HepG2 (cell line): ENCODE measurements around the gene NAV2.

Experiments
- ARID2 ChIP-seq: sonication (generic); formaldehyde crosslinking; IDR thresholded peaks from 2 replicates; pipeline ENCODE4 v1.8.1; 2022; ENCODE audit warnings: mild to moderate bottlenecking, missing genetic modification reagents, borderline replicate concordance
- CEBPB ChIP-seq: IDR thresholded peaks from 2 replicates; pipeline ENCODE4 v1.6.1; 2011; ENCODE audit warnings: low read depth, low read length, improper control_type of control experiment, borderline replicate concordance
- CTCF ChIP-seq: sonication (generic); formaldehyde crosslinking; IDR thresholded peaks from 2 replicates; pipeline ENCODE4 v1.5.0; 2020; ENCODE audit warnings: mild to moderate bottlenecking, missing genetic modification reagents, moderate library complexity
- EP300 ChIP-seq, 3 experiments: sonication (generic) in 1 of 3; formaldehyde crosslinking in 1 of 3; IDR thresholded peaks; 2 replicates each; pipeline versions ENCODE4 v1.5.1 to v1.6.1; 2011 to 2020; ENCODE audit warnings: low read depth in 2 of 3, low read length in 2 of 3, borderline replicate concordance in 1 of 3, improper control_type of control experiment in 1 of 3, mild to moderate bottlenecking in 1 of 3, missing genetic modification reagents in 1 of 3, moderate library complexity in 1 of 3
- GMEB1 ChIP-seq: sonication (generic); formaldehyde crosslinking; IDR thresholded peaks from 2 replicates; pipeline ENCODE4 v1.5.1; 2020; ENCODE audit warnings: missing genetic modification reagents, mild to moderate bottlenecking, borderline replicate concordance
- GPBP1L1 ChIP-seq: sonication (generic); formaldehyde crosslinking; IDR thresholded peaks from 2 replicates; pipeline ENCODE4 v1.5.0; 2020; ENCODE audit warnings: mild to moderate bottlenecking, missing genetic modification reagents
- HES4 ChIP-seq: sonication (generic); formaldehyde crosslinking; IDR thresholded peaks from 2 replicates; pipeline ENCODE4 v1.9.0; 2021; ENCODE audit warnings: mild to moderate bottlenecking, missing genetic modification reagents, borderline replicate concordance
- MAZ ChIP-seq, 2 experiments: sonication (generic) in 1 of 2; formaldehyde crosslinking in 1 of 2; IDR thresholded peaks; 2 replicates each; pipeline versions ENCODE4 v1.5.0 to v1.6.1; 2012 to 2020; ENCODE audit warnings: low read depth in 2 of 2, mild to moderate bottlenecking in 2 of 2, borderline replicate concordance in 1 of 2, improper control_type of control experiment in 1 of 2, low read length in 1 of 2, missing genetic modification reagents in 1 of 2, moderate library complexity in 1 of 2
- PAF1 ChIP-seq: IDR thresholded peaks from 2 replicates; pipeline ENCODE4 v1.6.1; 2016; ENCODE audit warnings: missing genetic modification reagents, missing compliant biosample characterization
- PHF5A ChIP-seq: IDR thresholded peaks from one replicate; pipeline ENCODE4 v1.6.1; 2018; ENCODE audit warnings: low read depth, missing genetic modification reagents; ENCODE audit not compliant: unreplicated experiment
- POGK ChIP-seq: sonication (generic); formaldehyde crosslinking; conservative IDR thresholded peaks from 2 replicates; pipeline ENCODE4 v1.8.0; 2022; ENCODE audit warnings: mild to moderate bottlenecking, moderate library complexity, missing genetic modification reagents
- POLR2AphosphoS5 ChIP-seq: IDR thresholded peaks from 2 replicates; pipeline ENCODE4 v1.6.1; 2012; ENCODE audit warnings: low read depth, low read length
- ZBTB38 ChIP-seq: sonication (generic); formaldehyde crosslinking; IDR thresholded peaks from 2 replicates; pipeline ENCODE4 v1.5.1; 2020; ENCODE audit warnings: mild to moderate bottlenecking, missing genetic modification reagents
- ZNF496 ChIP-seq: sonication (generic); formaldehyde crosslinking; IDR thresholded peaks from 2 replicates; pipeline ENCODE4 v1.8.1; 2023; ENCODE audit warnings: mild to moderate bottlenecking, moderate library complexity, missing genetic modification reagents; ENCODE audit not compliant: insufficient replicate concordance

GRCh38 chr11:19920982-19921381 is 208.3 kb downstream of the NAV2 start:
- no peak for TF ChIP-seq ZBTB38 (CRISPR knock-in tag)
- TF ChIP-seq GPBP1L1 (CRISPR knock-in tag), result no peak
- no peak for TF ChIP-seq MAZ (IDR thresholded peaks at IDR 0.05; ENCODE audit: borderline replicate concordance, low read depth, low read length)
- no peak for TF ChIP-seq MAZ (CRISPR knock-in tag; IDR thresholded peaks at IDR 0.05; ENCODE audit: low read depth)
- no peak for TF ChIP-seq ZNF496 (CRISPR knock-in tag)
- TF ChIP-seq EP300 (IDR thresholded peaks at IDR 0.05; ENCODE audit: low read depth in 2 of 2, low read length in 2 of 2), result no peak
- no peak for TF ChIP-seq EP300 (CRISPR knock-in tag; IDR thresholded peaks at IDR 0.05; ENCODE audit: borderline replicate concordance)
- no peak for TF ChIP-seq PHF5A (CRISPR knock-in tag)
- no peak for TF ChIP-seq POLR2AphosphoS5
- no peak for TF ChIP-seq GMEB1
- TF ChIP-seq HES4 (CRISPR knock-in tag), result no peak
- no peak for TF ChIP-seq PAF1 (CRISPR knock-in tag)
- no peak for TF ChIP-seq ARID2 (CRISPR knock-in tag)
- TF ChIP-seq POGK, result no peak
- TF ChIP-seq CTCF (CRISPR knock-in tag), result no peak
- TF ChIP-seq CEBPB, result no peak
